IPS-18c (cell line): Measurements from ENCODE around the gene GGT7.
A peak's percentile ranks its signal among the peaks of the same experiment; 100 is the strongest.
"Not testable (repeated sequence)": the region's sequence is repeated elsewhere in the genome, so short reads cannot be mapped to it uniquely, and the experiment has no call there.

Source experiments
- H3K4me3 ChIP-seq: 2 replicates; pipeline ENCODE4 v1.7.0; 2013; ENCODE audit warnings: low read depth, mild to moderate bottlenecking, low read length, moderate library complexity; ENCODE audit not compliant: insufficient read depth
- H3K9me3 ChIP-seq: one replicate; pipeline ENCODE4 v1.6.1; 2013; ENCODE audit warnings: mild to moderate bottlenecking, low read length, moderate library complexity; ENCODE audit not compliant: control insufficient read depth, insufficient read depth

Gene GGT7

DNA sequence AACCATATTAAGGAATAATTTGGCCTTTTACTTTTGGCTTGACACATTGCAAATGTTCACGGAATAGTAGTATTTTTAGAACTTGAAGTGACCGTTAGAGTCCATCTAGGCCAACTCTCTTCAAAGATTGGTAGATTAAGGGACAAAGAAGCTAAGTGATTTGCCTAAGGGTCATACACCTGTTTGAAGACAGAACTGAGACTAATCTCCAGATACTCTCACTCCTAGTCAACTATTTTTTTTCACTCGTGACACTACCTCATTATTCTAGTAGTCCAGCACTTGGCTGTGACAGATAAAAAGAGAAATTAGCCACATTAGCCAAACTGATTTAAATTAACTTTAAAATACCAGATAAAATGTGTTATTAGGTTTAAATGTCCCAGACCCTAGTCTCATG lies 14.4 kb upstream of the GGT7 start:
- Histone ChIP-seq H3K9me3 (no peaks in the 10 kb centered on the region), H3K4me3 (no peak overlapping the region)

DNA sequence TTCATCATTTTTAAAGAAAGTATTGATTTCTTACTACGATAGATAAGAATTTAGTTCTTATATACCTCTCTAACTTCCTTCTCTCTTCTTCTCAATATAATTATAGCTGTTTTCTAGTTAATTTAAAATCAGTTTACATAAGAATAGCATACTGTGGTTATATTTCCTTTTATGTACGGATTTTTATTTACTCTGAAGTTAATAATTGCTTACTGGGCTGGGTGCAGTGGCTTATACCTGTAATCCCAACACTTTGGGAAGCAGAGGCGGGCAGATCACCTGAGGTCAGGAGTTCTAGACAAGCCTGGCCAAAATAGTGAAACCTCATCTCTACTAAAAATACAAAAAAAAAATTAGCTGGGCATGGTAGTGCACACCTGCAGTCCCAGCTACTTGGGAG lies 13.5 kb upstream of the GGT7 start:
- no peaks in the 10 kb centered on the region for H3K9me3 ChIP-seq
- no peak overlapping the region for H3K4me3 ChIP-seq

DNA sequence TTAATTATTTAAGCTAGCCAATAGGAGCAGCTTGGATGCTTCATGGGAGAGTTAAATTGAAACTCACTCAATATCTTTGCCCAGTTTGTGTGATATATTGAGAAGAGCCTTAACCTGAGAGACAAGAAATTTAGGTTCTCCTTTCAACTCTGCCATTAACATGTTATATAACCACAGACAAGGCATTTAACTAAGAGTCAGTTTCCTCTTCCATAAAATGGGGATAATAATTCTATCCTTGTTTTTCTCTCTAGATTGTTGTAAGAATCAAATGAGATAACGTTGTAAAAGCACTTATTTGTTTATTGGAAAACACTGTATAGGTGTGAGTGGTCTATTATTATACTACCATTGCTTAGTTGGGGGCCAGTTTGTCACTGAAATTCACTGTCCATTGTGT lies 11.6 kb upstream of the GGT7 start:
- no peak overlapping the region for H3K4me3 ChIP-seq
- H3K9me3 ChIP-seq, result no peaks in the 10 kb centered on the region

DNA sequence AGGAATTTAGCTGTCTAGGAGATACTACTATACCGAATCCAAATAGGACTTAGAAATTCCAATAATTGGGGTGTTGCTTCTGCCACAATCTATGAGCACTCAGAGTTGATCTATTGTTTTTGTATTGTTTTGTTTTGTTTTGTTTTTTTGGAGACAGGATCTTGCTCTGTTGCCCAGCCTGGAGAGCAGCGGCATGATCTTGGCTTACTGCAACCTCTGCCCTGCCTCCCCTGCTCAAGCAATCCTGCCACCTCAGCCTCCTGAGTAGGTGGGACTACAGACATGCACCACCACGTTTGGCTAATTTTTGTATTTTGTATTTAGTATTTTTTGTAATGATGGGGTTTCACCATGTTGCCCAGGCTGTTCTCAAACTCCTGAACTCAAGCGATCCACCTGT lies 11.2 kb upstream of the GGT7 start:
- no peak overlapping the region for H3K4me3 ChIP-seq

DNA sequence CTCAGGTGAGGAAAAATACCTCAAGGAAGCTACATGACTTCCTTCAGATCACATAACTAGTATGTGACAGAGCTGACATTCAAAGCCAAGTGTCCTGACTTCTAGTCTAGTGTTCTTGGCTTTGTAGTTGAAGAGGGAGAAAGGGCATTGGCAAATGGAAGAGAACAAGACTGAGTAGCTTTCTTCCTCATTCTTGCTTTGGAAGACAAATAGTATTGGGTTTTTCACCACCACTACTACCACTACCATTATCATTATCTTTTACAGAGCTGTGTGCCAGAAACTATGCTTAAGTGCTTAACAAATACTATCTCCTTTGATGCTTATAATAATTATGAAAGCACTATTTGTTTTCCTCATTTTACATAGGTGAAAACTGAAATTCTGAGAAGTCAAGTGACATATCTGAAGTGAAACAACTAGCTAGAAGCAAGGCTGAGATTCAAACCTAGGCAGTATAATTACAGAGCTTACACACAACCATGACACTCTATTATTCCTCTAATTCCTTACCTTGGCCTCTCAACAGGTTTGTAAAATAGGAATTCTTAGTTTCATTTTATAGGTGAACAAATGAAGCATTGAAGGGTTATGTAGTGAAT lies 10.5 kb upstream of the GGT7 start:
- no peak overlapping the region for H3K4me3 ChIP-seq
- no peaks in the 10 kb centered on the region for H3K9me3 ChIP-seq

More for the DNA sequence above, 11.2 kb upstream of the GGT7 start:
- no peaks in the 10 kb centered on the region for H3K9me3 ChIP-seq

DNA sequence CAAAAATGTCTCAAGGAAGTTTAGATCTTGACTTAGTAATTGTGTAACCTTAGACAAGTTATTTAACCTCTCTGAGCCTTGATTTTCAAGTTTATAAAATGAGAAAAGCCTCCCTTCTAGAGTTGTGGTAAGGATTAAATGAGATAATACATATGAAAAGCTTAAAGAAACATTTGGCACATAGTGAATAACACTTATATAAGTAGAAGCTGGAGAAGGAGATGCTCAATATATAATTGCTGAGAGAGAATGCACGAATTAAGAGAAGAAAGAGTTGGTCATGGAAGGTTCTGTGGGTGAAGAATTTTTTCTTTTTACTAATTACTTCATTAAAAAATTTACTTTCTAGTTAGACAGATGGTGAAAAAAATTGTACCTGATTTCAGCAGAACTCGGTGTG lies 9.0 kb upstream of the GGT7 start:
- Histone ChIP-seq H3K4me3 (no peak overlapping the region), H3K9me3 (no peaks in the 10 kb centered on the region)

DNA sequence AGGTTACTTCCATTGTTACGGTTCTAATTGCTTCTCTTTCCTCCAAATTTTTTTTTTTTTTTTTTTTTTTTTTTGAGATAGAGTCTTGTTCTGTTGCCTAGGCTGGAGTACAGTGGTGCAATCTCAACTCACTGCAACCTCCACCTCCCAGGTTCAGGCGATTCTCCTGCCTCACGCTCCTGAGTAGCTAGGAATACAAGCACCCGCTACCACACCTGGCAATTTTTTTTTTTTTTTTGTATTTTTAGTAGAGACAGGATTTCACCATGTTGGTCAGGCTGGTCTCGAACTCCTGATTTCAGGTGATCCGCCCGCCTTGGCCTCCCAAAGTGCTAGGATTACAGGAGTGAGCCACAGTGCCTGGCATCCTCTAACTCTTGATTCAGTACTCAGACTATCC lies 8.3 kb upstream of the GGT7 start:
- not testable (repeated sequence) for H3K9me3 ChIP-seq, H3K4me3 ChIP-seq

DNA sequence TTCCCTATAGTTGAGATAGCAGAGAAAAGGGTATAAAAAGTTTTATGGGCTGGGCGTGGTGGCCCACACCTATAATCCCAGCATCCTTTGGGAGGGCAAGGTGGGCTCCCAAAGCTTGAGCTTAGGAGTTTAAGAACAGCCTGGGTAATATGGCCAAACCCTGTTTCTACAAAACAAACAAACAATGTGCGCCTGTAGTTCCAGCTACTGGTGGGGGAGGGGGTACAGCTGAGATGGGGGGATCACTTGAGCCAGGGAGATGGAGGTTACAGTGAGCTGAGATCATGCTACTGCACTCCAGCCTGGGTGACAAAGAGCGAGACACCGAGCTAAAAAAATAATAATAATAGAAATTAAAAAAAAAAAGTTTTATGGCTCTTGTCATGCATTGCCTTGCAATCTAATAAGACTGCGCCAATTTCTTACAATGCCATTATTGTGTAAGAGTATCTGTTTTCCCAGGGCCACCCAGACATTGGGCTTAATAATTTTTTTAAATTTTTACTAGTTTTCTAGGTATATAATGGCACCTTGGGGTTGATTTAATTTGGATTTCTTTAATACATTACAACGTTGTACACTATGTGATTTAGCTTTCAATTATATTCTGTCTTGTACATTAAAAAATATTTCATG lies 7.7 kb upstream of the GGT7 start:
- H3K9me3 ChIP-seq, result no peaks in the 10 kb centered on the region
- no peak overlapping the region for H3K4me3 ChIP-seq

DNA sequence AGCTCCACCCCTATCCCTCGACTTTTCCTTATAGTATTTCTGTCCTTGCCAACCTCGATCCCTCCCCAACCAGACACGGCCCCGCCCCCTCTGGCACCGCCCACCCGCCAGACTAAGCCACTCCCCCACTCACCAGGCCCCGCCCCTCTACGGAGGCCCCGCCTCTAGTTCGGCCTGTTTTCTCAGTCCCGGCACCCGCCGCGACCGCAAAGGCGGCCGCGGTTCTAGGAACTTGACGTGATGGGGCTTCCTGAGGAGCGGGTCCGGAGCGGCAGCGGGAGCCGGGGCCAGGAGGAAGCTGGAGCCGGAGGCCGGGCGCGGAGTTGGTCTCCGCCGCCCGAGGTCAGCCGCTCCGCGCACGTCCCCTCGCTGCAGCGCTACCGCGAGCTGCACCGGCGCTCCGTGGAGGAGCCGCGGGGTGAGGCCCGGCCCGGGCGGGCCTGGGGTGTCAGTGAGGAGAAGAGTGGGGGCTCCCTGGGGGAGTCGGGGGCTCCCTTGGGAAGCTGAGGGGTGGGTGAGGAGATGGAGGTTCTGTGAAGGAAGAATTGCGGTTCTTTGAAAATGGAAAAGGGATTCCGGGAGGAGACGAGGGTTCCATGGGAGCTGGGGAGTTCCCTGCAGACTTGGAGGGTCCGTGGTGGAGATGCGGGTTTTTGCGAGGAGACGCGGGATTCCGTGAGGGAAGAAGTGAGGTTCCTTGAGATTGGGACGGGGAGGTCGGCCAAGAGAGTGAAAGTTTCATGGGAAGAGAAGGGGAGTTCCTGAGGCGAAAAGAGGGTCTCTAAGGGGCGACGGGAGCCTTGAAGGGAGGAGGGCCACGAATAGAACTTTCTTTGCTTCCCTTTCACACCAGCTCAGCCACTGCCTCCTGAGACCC lies 4.0 kb upstream of the GGT7 start, which contains the start of gene ACSS2:
TSS of gene ACSS2 (plus strand) at position 207 of the 877 bp plus-strand sequence. CDS start at position 241, 34 bp downstream.
- Histone ChIP-seq H3K9me3 (no peaks in the 10 kb centered on the region), H3K4me3 (peak within 1 kb of the TSS; percentile 90)

DNA sequence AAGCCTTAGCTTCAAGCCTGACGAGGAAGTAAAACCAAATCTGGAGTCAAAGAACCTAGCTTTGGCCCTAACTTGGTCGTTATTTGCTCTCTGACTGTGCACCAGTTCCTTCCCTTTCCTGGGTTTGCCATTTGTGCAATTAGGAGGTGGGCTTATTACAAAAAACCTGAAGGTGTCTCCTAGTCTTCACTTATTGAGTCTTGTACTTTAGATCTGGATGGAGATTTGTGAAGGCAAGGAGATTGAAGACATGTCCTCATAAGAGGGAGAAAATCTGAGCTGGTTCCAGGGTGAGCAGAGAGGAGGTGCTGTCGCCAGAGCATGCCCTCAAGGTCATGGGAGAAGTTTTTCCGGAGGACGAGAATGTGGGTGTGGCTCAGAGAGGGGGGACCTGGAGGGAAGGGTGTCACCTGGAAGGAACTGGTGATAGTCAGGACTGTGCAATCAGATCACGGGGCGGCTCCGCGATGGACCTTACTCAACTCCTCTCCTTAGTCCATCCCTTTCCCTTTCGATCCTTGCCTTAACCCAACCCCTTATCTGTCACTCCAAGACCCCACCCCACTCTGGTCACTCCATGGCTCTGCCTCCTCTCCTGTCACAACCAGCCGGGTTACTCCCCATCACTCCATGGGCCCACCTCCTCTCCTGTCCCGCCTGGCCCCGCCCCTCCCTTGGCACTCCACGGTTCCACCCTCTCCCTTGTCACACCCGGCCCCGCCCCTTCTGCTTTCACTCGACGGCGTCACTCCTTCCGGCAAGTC lies 3.2 kb upstream of the GGT7 start:
- H3K9me3 ChIP-seq, result no peaks in the 10 kb centered on the region
- peak overlapping the region; percentile 45; the same call in 1 of the 2 replicates for H3K4me3 ChIP-seq

DNA sequence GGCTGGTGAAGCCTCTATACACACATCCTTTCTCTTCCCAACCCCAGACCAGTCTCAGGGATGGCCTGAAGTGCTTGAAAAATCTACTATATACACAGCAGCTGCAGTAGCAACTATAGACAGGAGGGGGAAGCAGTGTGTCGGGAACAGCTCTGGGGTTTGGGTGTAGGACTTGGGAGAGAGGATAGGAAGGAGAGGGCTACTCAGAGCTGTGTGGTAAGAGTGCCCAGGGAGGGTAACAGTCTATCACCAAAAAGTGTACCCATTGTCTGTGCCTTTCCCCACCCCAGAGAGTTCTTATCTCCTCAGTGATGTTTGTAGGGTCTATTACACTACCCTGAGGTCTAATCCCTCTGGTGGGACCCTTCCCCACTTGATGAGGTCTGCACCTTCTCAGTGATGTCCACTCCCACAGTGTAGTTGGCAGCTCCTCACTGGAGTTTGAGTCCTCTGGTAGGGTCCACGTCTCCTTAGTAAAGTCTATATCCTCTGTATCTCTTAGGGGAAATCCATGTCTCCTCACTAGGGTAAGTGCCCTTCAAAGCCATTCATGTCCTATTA lies 1.5 kb upstream of the GGT7 start:
- Histone ChIP-seq H3K4me3 (no peak overlapping the region), H3K9me3 (no peaks in the 10 kb centered on the region)

DNA sequence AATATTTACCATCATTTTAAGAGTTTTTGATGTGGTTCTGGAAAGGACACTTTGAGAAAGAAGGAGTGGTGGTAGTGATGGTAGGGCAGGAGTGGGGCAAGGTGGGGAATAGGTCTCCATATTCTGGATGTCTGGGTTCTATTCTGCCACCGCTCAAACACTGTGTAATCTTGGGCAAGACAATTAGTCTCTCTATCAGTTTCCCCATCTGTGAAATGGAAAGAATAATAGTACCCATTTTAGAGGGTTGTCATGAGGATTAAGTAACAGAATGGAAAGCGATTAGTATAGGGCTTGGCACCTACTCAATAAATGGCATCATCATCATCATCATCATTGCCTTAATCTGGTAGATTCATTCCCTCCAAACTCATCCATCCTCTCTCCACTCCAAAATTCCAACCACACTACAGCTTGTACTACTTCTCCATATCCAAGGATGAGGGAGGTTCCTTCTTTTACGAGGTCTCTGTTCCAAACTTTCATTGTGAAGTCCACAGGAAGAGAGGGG lies 982 bp upstream of the GGT7 start:
- Histone ChIP-seq H3K9me3 (no peaks in the 10 kb centered on the region), H3K4me3 (no peak overlapping the region)

DNA sequence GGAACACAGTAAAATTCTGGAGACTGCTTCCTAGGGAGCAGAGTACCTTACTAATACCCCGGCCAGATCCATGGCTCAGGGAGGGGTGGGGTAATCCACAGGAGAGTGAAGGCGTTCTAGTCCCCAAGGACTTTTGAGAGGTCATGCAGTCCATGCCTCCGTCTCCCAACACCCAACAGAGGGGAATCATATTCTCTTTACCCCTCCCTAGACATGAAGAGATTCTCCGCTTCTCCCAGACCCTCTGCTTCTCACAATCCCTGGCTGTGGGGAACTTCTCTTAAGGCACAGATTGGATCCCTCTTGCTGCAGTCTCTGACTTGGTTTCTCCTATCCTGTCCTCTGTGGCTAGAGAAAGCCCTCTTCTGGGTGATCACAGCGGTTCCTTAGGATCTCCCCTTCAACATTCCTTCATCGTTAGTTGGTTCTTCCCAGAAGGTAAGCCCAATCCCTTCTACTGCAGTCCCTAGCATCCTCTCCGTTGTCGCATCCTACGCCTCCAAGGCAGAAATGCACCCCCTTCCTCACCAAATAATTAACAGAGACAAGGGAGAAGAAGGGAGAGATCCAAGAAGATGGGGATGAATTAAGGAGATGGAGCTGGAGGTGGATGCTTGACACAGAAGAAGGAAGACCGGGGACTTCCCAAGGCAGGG lies 562 bp downstream of the GGT7 start:
- Histone ChIP-seq H3K4me3 (peak overlapping the region; percentile 73), H3K9me3 (no peaks in the 10 kb centered on the region)

DNA sequence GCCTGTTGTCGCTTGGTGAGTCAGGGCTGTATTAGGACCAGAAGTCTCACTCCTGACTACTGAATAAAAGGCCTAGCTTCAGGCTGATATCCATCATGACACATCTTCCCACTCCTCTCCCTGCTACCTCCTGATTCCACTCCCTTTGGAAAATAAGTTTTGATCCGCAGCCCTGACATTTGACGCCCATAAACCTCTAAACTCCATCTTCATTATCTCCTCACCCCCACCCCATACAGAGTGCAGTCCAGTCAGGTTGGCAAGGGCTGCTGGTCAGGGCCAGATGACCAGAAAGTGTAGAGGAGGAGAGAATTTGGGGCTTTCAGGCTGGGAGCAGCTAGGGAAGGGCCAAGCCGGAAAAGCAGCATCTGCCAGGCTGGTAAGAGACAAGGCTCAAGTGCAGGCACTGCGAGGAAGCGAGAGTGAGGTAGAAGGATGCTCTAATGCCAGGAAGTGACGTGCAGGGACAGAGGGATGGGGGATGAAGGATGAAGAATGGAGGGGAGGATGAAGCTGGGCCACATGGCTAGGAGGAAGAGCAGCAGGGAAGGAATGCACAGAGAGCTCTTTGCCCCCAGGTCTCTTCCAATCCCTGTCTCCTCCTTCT lies 1.2 kb downstream of the GGT7 start:
- Histone ChIP-seq H3K9me3 (no peaks in the 10 kb centered on the region), H3K4me3 (peak overlapping the region; percentile 73; the same call in 1 of the 2 replicates)

DNA sequence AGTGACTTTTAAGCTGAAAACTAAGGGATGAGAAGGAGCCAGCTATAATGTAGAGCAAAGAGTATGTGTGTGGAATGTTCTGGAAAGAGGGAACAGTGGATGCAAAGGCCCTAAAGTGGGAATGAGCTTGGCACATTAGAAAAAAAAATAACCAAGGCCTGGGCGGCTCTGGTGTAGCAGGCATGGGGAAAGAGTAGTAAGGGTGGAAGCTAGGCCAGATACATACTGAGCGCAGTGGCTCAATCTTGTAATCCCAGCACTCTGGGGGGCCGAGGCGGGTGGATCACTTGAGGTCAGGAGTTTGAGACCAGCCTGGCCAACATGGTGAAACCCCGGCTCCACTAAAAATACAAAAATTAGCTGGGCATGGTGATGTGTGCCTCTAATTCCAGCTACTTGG lies 8.4 kb downstream of the GGT7 start:
- Histone ChIP-seq H3K9me3 (no peaks in the 10 kb centered on the region), H3K4me3 (no peak overlapping the region)

DNA sequence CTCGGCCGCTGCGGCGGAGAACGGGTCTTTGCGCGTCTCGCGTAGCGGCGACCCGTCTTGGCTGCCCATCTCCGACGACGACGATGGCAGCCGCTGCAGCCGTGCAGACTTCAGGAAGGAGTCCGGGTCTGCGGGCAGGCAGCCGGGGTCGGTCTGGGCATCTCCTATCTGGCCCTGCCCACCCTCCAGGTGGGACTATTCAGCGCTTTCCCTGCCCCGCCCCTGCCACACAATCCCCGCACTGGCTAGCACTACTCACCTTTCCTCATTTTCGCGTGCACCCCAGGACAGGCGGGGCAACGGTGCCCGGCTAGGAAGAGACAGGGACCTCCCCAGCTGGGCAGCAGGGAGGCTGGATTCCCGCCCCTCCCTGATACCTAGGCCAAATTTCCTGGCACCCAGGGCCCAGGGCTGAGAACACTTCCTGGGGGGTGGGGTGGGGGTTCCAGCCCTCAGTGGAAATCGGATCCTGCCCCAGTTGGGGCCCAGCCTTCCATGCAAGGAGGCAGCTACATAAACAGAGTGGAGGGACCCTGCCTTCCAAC lies 9.2 kb downstream of the GGT7 start:
- Histone ChIP-seq H3K4me3 (peak overlapping the region; percentile 28; the same call in 1 of the 2 replicates), H3K9me3 (no peaks in the 10 kb centered on the region)
